H1 (cell line): Measurements from ENCODE around the gene CIB2. TPM values are rescaled to one million over a fixed set of nuclear protein-coding genes. Genes with fewer than 3 reads are reported as not detected.

Source experiments
- SUZ12 ChIP-seq: fragments of 200-600 bp; sonication (generic); IDR thresholded peaks from 2 replicates; pipeline ENCODE4 v1.6.1; 2012; ENCODE audit warnings: mild to moderate bottlenecking, inconsistent platforms, low read length, moderate library complexity, mixed read lengths
- polyA plus RNA-seq, 7 experiments: library from polyadenylated mRNA; depleted of rRNA in 3 of 7; stranded (reverse) in 5 of 7; unstranded in 2 of 7; fragments of >200 nt in 5 of 7; fragments of 200-250 nt in 2 of 7; gene quantifications; 1 replicate in 5 of 7; 2 replicates in 1 of 7; 4 replicates in 1 of 7; pipeline versions ENCODE4 v1.2.1 to v1.2.3, GENCODE V29; 2011 to 2013; ENCODE audit warnings: missing spikeins in 2 of 7, mixed read lengths in 2 of 7
- total RNA-seq: library from RNA; stranded (reverse); fragmentation: NEBNext Ultra II Directional; extraction: Animal tissue kit (Norgen Biotek cat#: 25700); gene quantifications from 2 replicates; pipeline ENCODE4 v1.2.1, GENCODE V29; 2021

The CIB2 gene
- total and polyA plus RNA-seq, 2 of the 8 experiments (the other 6 are each of a cell fraction or from before 2014, with no cell fraction given), result 41.5 to 45.8 TPM

DNA sequence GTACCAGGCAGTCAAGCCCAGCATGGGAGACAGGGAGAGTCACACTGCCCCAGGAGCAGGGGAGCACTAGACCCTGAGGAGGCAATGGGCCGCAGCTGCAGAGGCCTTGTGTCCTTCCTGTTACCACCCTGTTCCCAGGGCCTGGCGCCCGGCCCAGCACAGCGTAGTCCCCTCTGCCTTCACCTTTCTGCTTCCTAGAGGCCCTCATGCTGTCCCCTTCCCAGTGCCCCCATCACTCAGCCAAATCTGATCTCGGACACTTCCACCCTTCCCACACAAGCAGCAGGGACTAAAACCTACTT lies 46.8 kb downstream of the CIB2 start (continued):
- TF ChIP-seq SUZ12, result no peak
